SW 1271 (cell line): ENCODE measurements around the gene CACNA1E.

ENCODE experiments used
- DNase-seq, 2 experiments: peaks; one replicate each; lab custom pipeline; 2025; lab: John Stamatoyannopoulos, UW

Gene CACNA1E

DNA sequence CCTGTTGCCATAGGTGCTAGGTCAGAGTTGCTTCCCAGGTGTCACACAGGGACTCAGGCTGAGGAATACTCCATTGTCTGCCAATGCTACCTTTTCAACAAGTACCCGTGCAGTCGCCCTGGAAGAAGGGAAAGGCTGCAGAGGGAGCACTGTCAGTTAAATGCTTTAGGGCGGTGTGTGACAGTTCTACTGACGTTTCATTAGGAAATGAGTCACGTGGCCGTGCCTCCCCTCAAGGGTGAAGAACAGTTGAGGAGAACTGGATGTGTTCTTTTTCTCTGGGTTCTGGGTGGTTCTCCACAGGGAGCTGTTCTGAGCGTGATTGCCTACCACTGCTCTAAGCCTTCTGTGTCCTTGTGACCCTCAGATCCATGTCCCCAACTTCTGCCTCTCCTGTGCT lies 197.6 kb downstream of the CACNA1E start:
- DNase-seq: no peak

DNA sequence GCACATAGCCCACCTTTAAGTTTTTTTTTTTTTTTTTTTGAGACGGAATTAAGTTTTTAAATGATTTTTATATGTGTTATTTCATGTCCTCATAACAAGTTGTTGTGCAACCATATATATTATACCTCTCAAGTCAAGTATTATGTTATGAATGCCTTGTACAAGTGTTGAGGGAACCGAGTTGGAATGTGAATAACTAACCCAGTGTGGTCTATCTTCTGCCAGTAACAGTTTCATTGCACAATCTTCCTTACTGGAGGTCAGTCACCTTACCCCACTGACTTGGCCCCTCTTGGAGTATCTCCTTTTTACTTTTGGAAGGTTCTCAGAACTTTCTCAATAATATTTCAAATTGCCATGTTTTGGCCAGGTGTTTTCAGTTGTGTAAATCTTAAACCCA lies 201.9 kb downstream of the CACNA1E start:
- no peak for DNase-seq

DNA sequence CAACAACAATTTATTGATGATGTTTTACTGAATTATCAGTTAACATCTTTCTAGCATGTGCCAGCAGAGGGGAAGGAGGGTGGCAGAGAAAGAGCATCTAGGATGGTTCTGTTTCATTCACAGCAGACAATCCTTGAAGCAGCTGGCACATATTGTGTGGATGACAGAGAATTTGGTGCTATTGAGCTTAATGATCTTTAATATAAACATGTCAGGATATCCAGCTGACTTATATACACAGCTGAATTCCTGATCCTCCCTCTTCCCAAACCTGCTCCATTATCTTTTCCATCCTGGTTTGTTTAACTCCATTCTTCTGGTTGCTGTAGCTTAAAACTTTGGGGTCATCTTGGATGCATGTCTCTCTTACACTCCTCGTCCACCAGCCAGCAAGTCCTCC lies 218.6 kb downstream of the CACNA1E start:
- DNase-seq: no peak

DNA sequence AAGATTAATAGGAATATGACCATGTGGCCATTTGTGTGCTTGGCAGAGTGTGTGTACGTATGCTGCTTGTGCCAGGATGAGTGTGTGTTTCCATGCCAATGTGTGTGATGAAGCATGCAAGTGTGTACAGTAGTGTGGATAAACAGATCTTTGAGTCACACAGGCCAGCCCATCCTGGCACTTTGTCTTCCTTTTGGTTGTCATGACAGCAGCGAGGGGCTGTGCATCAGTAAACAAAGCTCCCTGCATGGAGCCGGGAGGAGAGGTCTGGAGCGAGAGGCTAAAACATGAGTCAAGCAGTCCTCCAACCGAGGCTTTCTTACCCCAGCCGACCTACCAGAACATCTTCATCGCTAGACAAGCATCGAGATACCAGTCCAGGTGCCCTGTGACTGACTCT lies 221.2 kb downstream of the CACNA1E start:
- no peak for DNase-seq

DNA sequence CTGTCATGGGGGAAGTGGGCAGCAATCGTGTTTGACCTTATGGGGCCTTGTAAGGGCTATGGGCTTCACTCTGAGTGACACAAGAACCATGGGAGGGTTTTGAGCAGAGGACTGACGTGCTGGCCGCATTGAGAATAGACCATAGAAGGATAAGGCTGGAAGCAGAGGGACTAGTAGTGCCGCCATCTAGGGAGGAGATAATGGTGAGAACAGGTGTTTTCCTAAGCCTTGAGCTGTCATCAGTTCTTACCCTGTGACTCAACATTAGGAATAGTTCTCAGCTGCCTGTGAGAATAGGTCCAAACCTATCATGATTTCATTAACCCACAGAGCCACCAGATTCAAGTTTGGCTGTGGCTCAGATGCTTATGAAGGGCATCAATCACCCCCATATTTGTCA lies 228.5 kb downstream of the CACNA1E start:
- no peak for DNase-seq

DNA sequence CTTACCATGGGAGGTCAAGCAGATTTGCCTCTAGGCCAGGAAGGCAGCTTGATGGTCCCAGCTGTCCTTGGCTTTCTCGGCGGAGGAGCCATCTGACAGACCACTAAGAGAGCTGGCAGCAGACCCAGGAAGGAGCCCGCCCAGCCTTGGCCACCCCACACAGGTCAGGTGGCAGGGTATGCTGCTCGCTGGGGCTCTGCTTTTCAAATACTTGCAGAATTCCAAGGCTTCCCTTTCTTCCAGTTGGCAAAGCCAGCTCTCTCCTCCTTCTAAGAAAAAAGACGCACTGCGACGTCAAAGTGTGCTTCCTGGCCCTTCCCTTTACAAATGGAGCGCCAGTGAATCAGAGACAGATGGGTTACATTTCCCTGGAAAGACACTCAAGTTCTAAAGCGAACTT lies 229.4 kb downstream of the CACNA1E start:
- no peak for DNase-seq

DNA sequence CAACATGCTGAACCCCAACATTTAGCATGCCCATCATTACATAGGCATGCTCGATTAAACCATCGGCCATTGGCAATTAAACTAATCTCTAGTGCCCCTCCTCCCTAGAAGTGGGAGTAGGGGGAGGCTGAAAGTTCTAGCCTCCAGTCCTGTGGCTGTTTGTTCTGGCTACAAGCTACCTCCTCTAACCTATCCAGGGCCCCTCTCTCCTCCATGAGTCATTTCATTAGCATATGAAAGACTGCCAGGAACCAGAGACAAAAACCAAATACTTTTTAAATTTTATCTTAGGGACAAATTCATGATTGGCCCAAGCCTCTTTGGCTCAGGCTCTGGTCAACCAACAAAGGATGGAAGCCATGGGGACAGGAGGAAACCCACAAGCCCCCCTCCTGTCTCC lies 231.1 kb downstream of the CACNA1E start:
- no peak for DNase-seq

DNA sequence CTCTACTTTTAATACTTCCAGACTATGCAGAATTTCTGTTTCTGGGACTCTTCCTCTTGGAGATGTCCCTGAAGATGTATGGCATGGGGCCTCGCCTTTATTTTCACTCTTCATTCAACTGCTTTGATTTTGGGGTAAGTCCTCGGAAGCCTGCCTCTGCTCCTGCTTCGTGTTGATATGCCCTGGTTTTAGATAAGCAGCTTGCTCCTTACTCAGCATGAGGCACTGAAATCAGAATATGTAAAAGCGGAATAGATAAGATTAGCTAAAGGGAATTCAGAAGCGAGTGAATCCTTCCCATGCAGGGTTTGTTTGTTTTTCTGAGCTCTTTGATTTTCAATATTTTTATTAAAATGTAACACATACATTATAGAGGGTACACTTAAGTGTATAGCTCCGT lies 234.7 kb downstream of the CACNA1E start:
- DNase-seq: no peak

DNA sequence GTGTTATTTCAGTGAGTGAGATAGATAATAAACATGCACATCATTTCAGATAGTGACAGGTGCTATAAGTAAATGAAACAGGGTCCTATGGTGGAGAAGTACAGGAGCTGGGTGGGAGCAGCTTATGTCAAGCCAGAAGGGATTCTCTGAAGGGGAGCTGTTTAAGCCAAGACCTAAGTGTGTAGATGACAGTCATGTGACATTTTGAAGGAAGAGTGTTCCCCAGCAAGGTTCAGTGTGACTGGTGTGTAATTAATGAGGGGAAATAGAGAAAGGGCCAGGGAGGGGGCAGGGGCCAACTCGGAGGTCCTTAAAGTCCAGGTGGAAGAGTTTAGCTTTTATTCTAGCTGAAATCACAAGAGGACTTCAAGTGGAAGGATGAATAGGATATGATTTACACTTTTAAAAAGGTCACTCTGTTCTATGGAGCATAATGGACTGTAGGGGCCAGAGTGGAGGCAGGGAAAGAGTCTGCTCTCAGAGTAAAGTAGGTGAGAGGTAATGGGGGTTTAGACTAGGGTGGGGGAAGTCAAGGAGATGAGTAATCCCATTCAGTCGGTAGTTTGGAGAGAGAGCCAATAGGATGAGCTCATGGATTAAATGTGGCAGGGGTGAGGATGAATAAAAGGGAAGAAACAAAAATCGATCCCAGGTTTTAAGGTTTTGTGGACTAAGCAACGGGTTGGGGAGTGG lies 243.1 kb downstream of the CACNA1E start:
- DNase-seq: no peak

DNA sequence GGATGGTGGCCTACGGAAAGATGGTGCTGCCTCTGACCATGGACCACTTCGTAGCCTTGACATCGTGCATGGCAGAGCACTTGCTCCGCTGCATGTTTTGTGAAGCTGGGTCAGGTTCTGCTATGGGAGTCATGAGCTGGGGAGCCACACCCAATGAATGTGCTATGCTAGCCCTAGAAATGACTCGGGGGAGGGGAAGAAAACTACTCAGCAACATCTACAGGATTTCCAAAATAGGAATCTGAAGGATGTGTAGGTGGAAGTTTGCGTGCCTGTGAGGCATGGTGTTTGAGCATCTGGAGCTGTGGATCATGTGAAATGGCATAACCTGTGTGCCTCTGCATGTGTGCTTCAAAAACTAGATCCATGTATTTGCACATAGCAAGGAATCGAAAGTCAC lies 247.3 kb downstream of the CACNA1E start:
- DNase-seq: no peak

DNA sequence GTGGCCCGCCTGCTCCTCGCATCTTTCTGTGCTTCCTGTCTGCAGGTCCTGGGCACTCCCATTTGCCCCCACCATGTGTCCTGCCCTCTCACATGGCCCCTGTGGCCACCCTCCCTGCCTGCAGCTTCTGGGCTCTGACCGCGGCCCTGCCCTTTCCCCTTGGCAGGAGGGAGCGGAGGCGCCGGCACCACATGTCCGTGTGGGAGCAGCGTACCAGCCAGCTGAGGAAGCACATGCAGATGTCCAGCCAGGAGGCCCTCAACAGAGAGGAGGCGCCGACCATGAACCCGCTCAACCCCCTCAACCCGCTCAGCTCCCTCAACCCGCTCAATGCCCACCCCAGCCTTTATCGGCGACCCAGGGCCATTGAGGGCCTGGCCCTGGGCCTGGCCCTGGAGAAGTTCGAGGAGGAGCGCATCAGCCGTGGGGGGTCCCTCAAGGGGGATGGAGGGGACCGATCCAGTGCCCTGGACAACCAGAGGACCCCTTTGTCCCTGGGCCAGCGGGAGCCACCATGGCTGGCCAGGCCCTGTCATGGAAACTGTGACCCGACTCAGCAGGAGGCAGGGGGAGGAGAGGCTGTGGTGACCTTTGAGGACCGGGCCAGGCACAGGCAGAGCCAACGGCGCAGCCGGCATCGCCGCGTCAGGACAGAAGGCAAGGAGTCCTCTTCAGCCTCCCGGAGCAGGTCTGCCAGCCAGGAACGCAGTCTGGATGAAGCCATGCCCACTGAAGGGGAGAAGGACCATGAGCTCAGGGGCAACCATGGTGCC lies 249.1 kb downstream of the CACNA1E start:
- DNase-seq: no peak

DNA sequence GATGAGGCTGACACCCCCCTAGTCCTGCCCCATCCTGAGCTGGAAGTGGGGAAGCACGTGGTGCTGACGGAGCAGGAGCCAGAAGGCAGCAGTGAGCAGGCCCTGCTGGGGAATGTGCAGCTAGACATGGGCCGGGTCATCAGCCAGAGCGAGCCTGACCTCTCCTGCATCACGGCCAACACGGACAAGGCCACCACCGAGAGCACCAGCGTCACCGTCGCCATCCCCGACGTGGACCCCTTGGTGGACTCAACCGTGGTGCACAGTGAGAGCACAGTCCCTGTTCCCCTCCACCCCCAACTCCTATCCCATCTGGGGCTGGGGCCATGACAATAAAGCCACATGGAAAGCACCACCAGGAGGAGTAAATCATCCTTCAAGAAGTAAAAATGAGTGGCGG lies 250.2 kb downstream of the CACNA1E start:
- no peak for DNase-seq

DNA sequence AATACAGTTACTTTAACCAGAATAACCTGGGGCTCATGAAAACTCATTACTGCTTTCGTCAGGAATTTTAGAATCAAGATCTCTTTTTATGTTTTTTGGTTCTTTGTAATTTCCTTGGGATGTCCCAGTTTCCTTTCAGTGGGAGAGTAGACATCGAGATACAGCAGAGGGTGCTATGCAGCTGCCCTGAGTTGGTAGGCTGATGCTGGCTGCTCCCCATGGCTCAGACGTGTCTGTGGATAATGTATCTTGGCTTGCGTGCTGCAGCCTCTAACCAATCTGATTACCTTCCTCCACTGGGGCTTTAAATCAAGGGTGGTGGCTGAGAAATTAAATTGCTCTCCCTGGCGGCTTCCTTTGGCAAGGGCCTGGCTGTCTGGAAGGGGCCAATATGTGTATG lies 253.7 kb downstream of the CACNA1E start:
- no peak for DNase-seq

DNA sequence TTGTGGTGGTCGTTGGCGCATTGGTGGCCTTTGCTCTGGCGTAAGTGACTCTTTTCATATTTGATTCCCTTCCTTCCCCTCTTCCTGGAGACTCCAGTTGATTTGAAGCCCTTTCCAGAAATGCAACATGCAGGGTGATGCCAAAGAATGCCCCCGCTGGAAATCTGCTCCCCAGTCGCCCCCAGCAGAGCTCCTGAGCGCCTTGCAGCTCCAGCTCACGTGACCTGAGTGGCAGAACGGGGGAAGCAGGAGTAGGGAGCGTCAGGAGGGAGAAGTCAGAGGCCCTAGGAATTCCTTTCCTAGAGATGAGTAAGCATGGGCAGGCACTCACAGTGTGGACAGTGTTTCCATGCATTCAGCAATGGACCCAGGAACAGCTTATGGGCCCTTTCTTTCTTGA lies 255.9 kb downstream of the CACNA1E start:
- no peak for DNase-seq

DNA sequence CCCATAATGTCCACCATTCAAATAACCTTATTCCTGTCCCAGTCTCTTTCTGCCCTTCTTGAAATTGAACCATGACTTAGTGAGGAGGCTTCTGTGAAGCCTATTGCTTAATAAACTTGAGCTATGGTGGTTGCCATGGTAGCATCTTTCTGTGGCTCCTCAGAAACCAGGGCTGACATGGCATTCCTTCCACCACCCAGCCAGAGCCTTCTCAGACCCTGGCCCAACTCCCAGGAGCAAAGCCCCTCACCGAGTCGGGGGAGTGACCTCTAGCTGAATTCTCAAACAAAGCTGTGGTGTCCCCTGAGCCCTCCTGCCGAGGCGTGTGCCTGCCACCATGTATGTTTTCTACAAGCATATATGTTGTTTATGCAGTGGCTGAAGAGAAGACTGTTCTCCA lies 259.1 kb downstream of the CACNA1E start:
- DNase-seq: no peak

DNA sequence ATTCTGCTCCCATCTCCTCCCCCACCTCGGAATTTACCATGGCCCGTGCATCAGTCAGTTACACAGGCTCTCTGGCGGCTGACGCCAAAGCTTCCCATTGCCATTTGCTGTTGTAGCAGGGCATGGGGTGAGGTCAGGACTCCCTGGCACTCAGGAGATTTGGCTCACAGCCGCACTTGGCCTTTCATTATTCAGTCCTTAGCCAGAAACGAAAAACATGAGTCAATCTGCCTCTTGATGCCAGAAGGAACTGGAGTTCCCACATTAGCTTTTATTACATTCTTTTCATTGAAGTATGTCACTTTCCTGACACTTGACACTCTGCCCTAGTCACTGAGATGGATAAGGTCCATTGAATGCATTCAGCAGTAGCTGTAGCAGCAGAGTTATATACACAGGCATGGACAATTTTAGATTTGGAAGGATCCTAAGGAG lies 260.6 kb downstream of the CACNA1E start:
- no peak for DNase-seq

DNA sequence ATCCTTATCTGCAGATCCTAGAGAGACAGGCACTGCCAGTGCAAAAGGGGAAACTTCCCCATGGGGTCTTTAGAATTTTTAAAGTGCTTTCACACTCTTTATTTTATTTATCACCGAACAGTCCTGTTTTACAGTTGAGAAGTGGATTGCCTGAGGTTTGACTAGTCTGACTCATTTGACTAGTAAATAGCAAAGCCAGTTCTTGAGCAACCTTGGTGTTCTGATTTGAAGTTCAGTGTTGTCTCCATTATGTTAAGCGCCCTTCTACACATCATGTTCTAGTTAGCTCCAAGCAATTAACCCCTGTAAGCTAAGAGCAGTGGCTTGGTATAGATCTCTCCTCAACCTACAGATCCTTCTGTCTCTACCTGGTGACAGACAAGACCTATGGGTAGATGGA lies 262.9 kb downstream of the CACNA1E start:
- no peak for DNase-seq

DNA sequence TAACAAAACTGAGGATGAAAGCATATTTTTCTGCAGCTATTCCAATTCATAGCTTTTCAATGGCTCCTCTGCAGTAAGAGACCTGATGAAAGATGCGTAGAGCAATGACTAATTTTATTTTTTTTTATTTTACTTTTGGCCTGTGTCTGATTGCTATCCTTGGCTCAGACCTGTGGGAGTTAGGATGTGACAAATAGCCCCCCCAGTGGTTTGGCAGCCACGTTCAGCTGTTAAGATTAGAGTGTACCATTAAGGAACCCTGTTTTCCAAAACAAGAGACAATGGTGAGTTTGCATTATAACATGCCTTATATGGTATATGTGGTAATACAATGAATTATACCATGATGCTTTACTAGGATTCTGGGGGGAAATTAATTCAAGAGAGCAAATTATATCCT lies 264.7 kb downstream of the CACNA1E start:
- no peak for DNase-seq

DNA sequence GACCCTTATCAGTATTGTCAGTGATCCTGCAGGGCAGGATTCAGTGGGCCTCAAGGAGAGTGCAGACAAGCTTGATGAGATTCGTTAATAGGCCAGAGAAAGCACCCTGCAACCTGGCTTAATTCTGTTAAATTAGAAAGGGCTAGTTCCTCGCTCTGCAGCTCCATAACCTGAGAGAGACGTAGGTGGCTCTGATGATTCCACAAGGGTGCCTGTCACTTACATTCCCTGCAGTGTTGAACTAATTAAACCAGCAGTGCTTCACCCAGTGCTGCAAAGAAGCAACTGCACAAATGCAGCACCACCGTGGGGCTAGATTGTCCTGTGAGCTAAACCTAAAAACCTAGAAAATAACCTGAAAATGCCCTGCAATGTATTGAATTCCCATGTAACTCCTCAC lies 270.8 kb downstream of the CACNA1E start:
- DNase-seq: no peak

DNA sequence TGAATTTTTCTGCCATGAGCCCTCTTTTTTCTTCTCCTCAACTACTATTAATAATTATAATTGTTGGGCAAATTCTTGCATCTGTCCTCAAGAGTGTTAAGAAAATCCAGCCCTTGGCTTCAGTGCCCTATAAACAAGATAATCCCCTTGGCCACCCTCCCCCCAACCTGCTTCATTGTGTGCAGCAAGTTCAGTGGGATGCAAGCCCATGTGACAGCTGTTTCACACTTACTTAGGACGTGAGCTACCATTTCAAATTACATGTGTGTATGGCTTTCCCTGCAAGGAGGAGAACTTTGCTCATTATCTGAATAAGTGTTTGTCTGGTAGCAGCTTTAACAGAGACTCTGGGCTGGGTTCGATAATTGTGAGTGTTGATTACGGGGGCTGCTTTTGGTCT lies 276.2 kb downstream of the CACNA1E start:
- DNase-seq: no peak

DNA sequence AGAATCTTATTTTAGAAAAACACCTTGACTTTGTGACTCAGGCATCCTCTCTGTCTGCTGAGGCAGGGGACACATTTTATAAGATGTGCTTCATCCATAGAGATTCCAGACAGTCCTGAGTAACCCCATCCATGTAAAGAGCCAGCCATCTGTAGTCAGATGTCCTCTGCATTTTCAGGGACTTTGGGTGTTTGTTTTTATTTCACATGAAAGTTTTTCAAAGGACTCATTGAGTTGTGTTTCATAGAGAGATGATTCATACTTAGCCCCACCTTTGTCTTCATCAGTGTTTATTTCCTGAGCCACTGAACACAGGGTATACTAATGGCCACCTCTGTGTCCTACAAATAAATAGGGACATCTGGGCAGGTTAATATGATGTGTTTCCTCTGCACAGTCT lies 280.4 kb downstream of the CACNA1E start:
- DNase-seq: no peak

DNA sequence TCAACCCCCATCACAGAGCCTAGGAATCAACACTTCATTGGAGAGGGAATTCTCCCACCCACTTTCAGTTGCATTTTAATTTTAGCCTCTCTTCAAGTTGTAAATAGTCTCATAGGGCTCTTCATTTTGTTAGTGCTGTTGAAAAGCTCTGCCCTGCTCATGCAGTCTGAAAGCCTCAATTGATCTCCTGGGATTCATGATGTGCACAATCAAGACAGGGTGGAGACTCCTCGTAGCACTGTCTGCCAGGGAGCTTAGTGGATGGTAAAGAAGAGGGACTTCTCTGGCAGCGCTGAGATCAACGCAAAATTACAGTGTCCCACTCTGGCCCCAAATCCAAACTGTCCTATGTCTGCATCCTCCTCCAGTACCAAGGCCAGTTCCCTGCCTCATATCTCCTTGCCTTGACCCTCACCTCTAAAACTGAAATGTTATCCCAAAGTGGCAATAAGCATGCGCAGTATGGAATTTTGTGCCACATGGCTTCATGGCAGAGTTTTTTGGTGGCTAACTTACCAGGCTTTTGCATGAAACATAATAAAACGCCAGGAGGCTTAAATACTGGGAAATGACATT lies 282.2 kb downstream of the CACNA1E start:
- no peak for DNase-seq

DNA sequence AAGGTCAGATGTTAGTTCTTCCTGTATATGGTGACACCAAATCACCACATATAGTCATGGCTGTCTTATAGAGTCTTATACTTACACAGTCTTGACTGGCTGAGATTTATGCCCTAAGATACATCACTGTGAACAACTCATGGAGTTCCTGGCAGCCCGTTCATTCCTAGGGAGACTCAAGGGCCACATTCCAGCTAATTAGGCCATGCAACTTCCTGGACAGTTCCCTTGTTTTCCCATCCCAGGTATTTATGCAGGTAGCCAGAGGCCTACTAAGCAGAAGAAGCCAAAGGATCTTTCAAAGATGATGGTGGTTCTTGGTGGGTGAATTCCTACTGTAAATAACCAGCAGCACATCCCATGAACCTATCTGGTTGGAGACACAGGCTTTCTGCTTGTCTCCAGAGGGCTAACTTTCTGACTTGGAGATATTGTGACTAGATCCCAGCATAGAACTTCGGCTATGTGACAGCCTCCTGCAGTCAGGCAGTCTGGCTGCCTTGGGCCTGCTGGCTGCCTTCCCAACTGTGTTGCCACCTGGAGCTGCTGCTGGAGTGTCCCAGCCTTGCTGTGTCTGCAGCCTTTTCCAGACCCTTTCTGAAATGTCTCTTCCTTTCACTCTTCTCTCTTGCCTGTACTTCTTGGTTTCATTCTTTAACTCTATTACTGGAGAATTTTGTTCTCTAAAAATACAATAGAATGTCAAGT lies 283.8 kb downstream of the CACNA1E start:
- no peak for DNase-seq
